Neuronal stem cell (in vitro differentiated cells): ENCODE results near the gene PCSK5.

Source experiments
- DNase-seq: peaks from one replicate; pipeline ENCODE4 v3.0.0-alpha.2; 2013; ENCODE audit warnings: low spot score
- H2AFZ ChIP-seq: one replicate; pipeline ENCODE4 v1.6.1; 2013; ENCODE audit warnings: mild to moderate bottlenecking, low read length, inconsistent platforms
- H2AK5ac ChIP-seq: 2 replicates; pipeline ENCODE4 v1.6.1; 2013; ENCODE audit warnings: low read depth, mild to moderate bottlenecking, inconsistent platforms, low read length, moderate library complexity, mixed read lengths
- H2BK120ac ChIP-seq: 2 replicates; pipeline ENCODE4 v1.6.1; 2013; ENCODE audit warnings: low read depth, mild to moderate bottlenecking, inconsistent platforms, low read length, moderate library complexity, mixed read lengths
- H2BK12ac ChIP-seq: one replicate; pipeline ENCODE4 v1.6.1; 2013; ENCODE audit warnings: low read length, inconsistent platforms
- H2BK15ac ChIP-seq: 2 replicates; pipeline ENCODE4 v1.6.1; 2013; ENCODE audit warnings: mild to moderate bottlenecking, low read length, inconsistent platforms, mixed read lengths
- H2BK5ac ChIP-seq: one replicate; pipeline ENCODE4 v1.6.1; 2013; ENCODE audit warnings: inconsistent platforms, mild to moderate bottlenecking, low read length, moderate library complexity
- H3K14ac ChIP-seq: one replicate; pipeline ENCODE4 v1.6.1; 2013; ENCODE audit warnings: low read length, inconsistent platforms
- H3K18ac ChIP-seq: 2 replicates; pipeline ENCODE4 v1.6.1; 2013; ENCODE audit warnings: low read length, inconsistent platforms
- H3K23ac ChIP-seq: 2 replicates; pipeline ENCODE4 v1.6.1; 2013; ENCODE audit warnings: low read depth, mild to moderate bottlenecking, mixed read lengths, low read length, inconsistent platforms; ENCODE audit not compliant: poor library complexity
- H3K27ac ChIP-seq: replicated peaks from 3 replicates; pipeline ENCODE4 v1.5.1; 2013; ENCODE audit warnings: low read length, inconsistent platforms
- H3K27me3 ChIP-seq, 3 experiments: 2 replicates each; pipeline ENCODE4 v1.6.1; 2013; ENCODE audit warnings: low read length in 3 of 3, mild to moderate bottlenecking in 2 of 3, inconsistent platforms in 1 of 3, low read depth in 1 of 3, mixed read lengths in 1 of 3, moderate library complexity in 1 of 3; ENCODE audit not compliant: control insufficient read depth in 3 of 3, insufficient read depth in 3 of 3
- H3K36me3 ChIP-seq, 2 donors: replicated peaks in 1 of 2; 2 replicates each; pipeline ENCODE4 v1.6.1; 2013; ENCODE audit warnings: low read length in 2 of 2; ENCODE audit not compliant: control insufficient read depth in 2 of 2, insufficient read depth in 2 of 2
- H3K4ac ChIP-seq: 2 replicates; pipeline ENCODE4 v1.6.1; 2013; ENCODE audit warnings: inconsistent platforms, mild to moderate bottlenecking, low read length, moderate library complexity
- H3K4me1 ChIP-seq, 2 donors: 1 replicate in 1 of 2; 2 replicates in 1 of 2; pipeline ENCODE4 v1.6.1; 2013; ENCODE audit warnings: low read length in 2 of 2, low read depth in 1 of 2; ENCODE audit not compliant: control insufficient read depth in 2 of 2, insufficient read depth in 1 of 2
- H3K4me2 ChIP-seq: one replicate; pipeline ENCODE4 v1.6.1; 2013; ENCODE audit warnings: mild to moderate bottlenecking, low read length, inconsistent platforms; ENCODE audit not compliant: insufficient read depth, poor library complexity, severe bottlenecking
- H3K4me3 ChIP-seq, 2 donors: 2 replicates each; pipeline ENCODE4 v1.5.1; 2013; ENCODE audit warnings: low read length in 2 of 2, mild to moderate bottlenecking in 2 of 2, inconsistent platforms in 1 of 2, moderate library complexity in 1 of 2
- H3K79me1 ChIP-seq: one replicate; pipeline ENCODE4 v1.6.1; 2013; ENCODE audit warnings: low read depth, mild to moderate bottlenecking, inconsistent platforms, low read length, moderate library complexity
- H3K9ac ChIP-seq: one replicate; pipeline ENCODE4 v1.6.1; 2013; ENCODE audit warnings: mild to moderate bottlenecking, low read depth, low read length, inconsistent platforms; ENCODE audit not compliant: poor library complexity
- H3K9me3 ChIP-seq, 2 donors: replicated peaks in 1 of 2; 2 replicates each; pipeline versions ENCODE3 to v1.6.1; 2013; ENCODE audit warnings: low read length in 2 of 2, mild to moderate bottlenecking in 2 of 2, inconsistent platforms in 1 of 2, low read depth in 1 of 2, mixed read lengths in 1 of 2, moderate library complexity in 1 of 2; ENCODE audit not compliant: control insufficient read depth in 2 of 2, insufficient read depth in 1 of 2
- H4K8ac ChIP-seq: one replicate; pipeline ENCODE4 v1.6.1; 2013; ENCODE audit warnings: low read depth, mild to moderate bottlenecking, inconsistent platforms, low read length, moderate library complexity
- H4K91ac ChIP-seq: one replicate; pipeline ENCODE4 v1.6.1; 2013; ENCODE audit warnings: low read length, low read depth, mild to moderate bottlenecking, inconsistent platforms; ENCODE audit not compliant: poor library complexity
- WGBS, 2 donors: extraction: QIAGEN DNeasy Blood & Tissue Kit; methylation state at CpG; one replicate each; pipeline ENCODE4 v1.1.7; 2013; ENCODE audit warnings: missing lambda C conversion rate in 2 of 2, mixed read lengths in 1 of 2; ENCODE audit not compliant: insufficient read length in 2 of 2, insufficient replicate concordance in 1 of 2; ENCODE audit errors: extremely low coverage in 2 of 2; 5-methylcytosine and 5-hydroxymethylcytosine counted together

PCSK5 gene

DNA sequence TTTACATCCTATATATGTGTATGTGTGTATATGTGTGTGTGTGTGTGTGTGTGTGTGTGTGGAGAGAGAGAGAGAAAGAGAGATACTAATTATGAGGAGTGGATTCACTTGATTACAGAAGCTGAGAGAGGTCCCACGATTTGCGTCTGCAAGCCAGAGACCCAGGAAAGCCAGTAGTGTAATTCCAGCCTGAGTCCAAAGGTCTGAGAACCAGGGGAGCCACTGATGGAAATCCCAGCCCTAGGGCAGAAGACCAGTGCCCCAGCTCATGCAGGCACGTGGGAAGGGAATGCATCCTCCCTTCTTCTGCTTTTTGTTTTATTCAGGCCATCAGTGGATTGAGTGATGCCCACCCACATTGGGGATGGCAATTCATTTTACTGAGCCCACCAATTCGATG is 74.8 kb downstream of the PCSK5 start:
- H2BK15ac ChIP-seq = no peak overlapping the region
- no peak overlapping the region for H2BK12ac ChIP-seq
- H3K14ac ChIP-seq = no peak overlapping the region
- H3K4me2 ChIP-seq = no peak overlapping the region
- no peak overlapping the region for H4K8ac ChIP-seq
- H2AK5ac ChIP-seq = no peak overlapping the region
- no peak overlapping the region for H3K9ac ChIP-seq
- WGBS, 2 donors = no CpG with 5 or more reads among the region's 4 CpGs
- H2BK5ac ChIP-seq = no peak overlapping the region
- H3K79me1 ChIP-seq = peaks cover 6% of the 10 kb centered on the region
- H3K4me1 ChIP-seq = peaks cover 6% of the 10 kb centered on the region in 2 donors
- H4K91ac ChIP-seq = no peak overlapping the region
- H3K18ac ChIP-seq = no peak overlapping the region
- H3K4ac ChIP-seq = no peak overlapping the region
- H3K4me3 ChIP-seq = no peak overlapping the region
- H3K36me3 ChIP-seq = peaks cover 0 to 2% of the 10 kb centered on the region in 2 donors
- H2BK120ac ChIP-seq = no peak overlapping the region
- no peak overlapping the region for H2AFZ ChIP-seq
- no peaks in the 10 kb centered on the region for H3K9me3 ChIP-seq
- H3K27me3 ChIP-seq = no peaks in the 10 kb centered on the region
- H3K23ac ChIP-seq = no peak overlapping the region
- DNase-seq = no peak
- no peak overlapping the region for H3K27ac ChIP-seq

DNA sequence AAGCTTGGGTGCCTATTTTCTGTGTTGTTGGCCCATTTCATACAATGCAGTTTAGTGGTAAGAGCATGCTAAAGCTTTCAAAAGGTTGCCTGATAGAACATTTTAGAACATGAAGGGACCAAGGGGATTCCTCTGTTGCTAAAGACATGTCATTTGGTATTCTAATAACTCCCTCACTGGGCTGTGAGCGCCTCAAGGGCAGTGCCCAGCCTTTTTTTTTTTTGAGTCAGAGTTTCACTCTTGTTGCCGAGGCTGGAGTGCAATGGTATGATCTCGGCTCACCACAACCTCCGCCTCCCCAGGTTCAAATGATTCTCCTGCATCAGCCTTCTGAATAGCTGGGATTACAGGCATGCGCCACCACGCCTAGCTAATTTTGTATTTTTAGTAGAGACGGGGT is 77.1 kb downstream of the PCSK5 start:
- Histone ChIP-seq H3K27me3 (no peaks in the 10 kb centered on the region), H2BK15ac (no peak overlapping the region), H2BK120ac (no peak overlapping the region), H4K8ac (no peak overlapping the region), H3K4me2 (no peak overlapping the region), H3K4me1 (no peaks in the 10 kb centered on the region), H3K23ac (no peak overlapping the region), H4K91ac (no peak overlapping the region), H3K9ac (no peak overlapping the region), H3K4me3 (no peak overlapping the region), H2BK12ac (no peak overlapping the region), H3K36me3 (no peaks in the 10 kb centered on the region), H3K18ac (no peak overlapping the region), H3K79me1 (peaks cover 2% of the 10 kb centered on the region), H2AFZ (no peak overlapping the region), H3K14ac (no peak overlapping the region), H3K9me3 (no peaks in the 10 kb centered on the region), H3K27ac (no peak overlapping the region), H3K4ac (no peak overlapping the region), H2BK5ac (no peak overlapping the region), H2AK5ac (no peak overlapping the region)
- WGBS, 2 donors = no CpG with 5 or more reads among the region's 7 CpGs
- no peak for DNase-seq

DNA sequence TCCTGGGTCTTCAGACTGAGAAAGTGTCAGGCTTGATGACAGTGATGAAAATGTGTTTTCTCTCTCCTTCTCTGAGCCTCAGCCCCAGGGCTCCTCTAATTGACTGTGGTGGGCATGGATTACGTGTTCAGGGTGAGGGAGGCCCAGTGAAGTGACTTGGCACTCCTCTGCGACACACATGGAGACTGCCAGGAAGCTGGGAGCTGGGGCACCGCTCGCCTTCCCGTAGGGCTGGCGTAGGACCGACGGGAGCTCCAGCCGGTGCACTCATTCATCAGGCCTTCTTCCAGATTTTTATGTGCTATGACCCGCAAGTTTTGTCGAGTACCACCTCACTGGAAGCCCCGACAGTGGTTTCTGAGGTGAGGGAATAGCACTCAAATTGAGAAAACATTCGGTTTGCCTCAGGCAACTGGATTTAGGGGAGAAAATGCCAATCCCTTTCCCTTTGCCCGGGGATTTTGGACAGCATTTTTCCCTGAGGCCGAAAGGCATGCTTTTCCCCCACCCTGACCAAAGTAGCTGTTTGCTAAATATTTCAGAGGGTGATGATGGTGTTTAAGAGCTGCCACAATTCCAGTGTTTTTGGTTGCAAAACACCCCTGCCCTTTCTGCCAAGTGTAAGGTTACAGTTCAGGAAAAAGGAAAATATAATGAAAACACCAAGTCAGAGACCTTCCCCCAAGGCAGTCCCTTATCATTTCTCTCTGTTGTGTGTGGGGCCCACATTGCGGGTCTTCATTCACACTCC is 83.7 kb downstream of the PCSK5 start:
- Histone ChIP-seq H3K79me1 (no peaks in the 10 kb centered on the region), H3K9me3 (no peaks in the 10 kb centered on the region), H2BK120ac (no peak overlapping the region), H3K27me3 (no peaks in the 10 kb centered on the region), H2AFZ (no peak overlapping the region), H2AK5ac (no peak overlapping the region), H4K8ac (no peak overlapping the region), H3K4me1 (peaks cover 0 to 6% of the 10 kb centered on the region in 2 donors), H3K9ac (no peak overlapping the region), H4K91ac (no peak overlapping the region), H3K4me3 (no peak overlapping the region), H3K27ac (no peak overlapping the region), H2BK12ac (no peak overlapping the region), H3K18ac (peak overlapping the region; percentile 45), H3K23ac (no peak overlapping the region), H3K4me2 (no peak overlapping the region), H2BK15ac (no peak overlapping the region), H2BK5ac (no peak overlapping the region), H3K14ac (no peak overlapping the region), H3K4ac (no peak overlapping the region), H3K36me3 (no peaks in the 10 kb centered on the region)
- no peak for DNase-seq
- WGBS, 2 donors = no CpG with 5 or more reads among the region's 16 CpGs

DNA sequence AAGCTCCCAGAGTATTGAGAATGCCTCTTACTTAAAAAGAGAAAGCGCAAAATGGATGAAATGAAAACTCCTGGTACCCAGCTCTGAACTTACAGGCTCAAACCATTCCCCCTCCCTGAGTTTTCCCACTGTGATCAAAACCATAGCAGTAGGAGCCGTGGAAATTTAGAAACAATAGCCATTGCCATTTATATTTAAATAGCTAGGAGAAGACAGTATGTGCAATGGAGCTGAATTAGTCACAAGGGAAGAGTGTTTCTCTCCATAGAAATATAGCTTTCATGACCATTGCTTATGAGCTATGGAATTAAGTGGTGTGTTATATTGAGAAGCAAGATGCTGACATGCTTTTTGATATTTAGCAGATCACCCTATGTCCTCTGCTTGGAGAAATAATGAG is 84.6 kb downstream of the PCSK5 start:
- Histone ChIP-seq H3K18ac (no peak overlapping the region), H3K14ac (no peak overlapping the region), H4K91ac (no peak overlapping the region), H3K36me3 (no peaks in the 10 kb centered on the region), H4K8ac (no peak overlapping the region), H3K4me1 (peaks cover 0 to 6% of the 10 kb centered on the region in 2 donors), H3K4me3 (no peak overlapping the region), H3K9me3 (no peaks in the 10 kb centered on the region), H3K4ac (no peak overlapping the region), H2AK5ac (no peak overlapping the region), H3K79me1 (no peaks in the 10 kb centered on the region), H3K9ac (no peak overlapping the region), H3K27ac (no peak overlapping the region), H2BK5ac (no peak overlapping the region), H3K23ac (no peak overlapping the region), H3K27me3 (no peaks in the 10 kb centered on the region), H3K4me2 (no peak overlapping the region), H2AFZ (no peak overlapping the region), H2BK15ac (no peak overlapping the region), H2BK120ac (no peak overlapping the region), H2BK12ac (no peak overlapping the region)
- no CpG with 5 or more reads among the region's 2 CpGs for WGBS, 2 donors
- DNase-seq = no peak
